Large intestine (tissue), 3 donors: ENCODE data around the gene CELF4. TPM values are rescaled to one million over a fixed set of nuclear protein-coding genes. Genes with fewer than 3 reads are reported as not detected.

Experiments
- DNase-seq, 2 donors: peaks; one replicate each; pipeline versions ENCODE4 v3.0.0 to v3.0.0-alpha.2; 2013
- H3K27ac ChIP-seq: one replicate; pipeline ENCODE4 v1.5.1; 2013; ENCODE audit warnings: low read length
- H3K27me3 ChIP-seq: 2 replicates; pipeline ENCODE4 v1.6.1; 2013; ENCODE audit warnings: low read length; ENCODE audit not compliant: control insufficient read depth, insufficient read depth
- H3K36me3 ChIP-seq: 2 replicates; pipeline ENCODE4 v1.6.1; 2013; ENCODE audit warnings: low read length; ENCODE audit not compliant: control insufficient read depth, insufficient read depth
- H3K4me1 ChIP-seq: one replicate; pipeline ENCODE4 v1.6.1; 2013; ENCODE audit warnings: low read length; ENCODE audit not compliant: control insufficient read depth, insufficient read depth
- H3K4me3 ChIP-seq: one replicate; pipeline ENCODE4 v1.5.1; 2013; ENCODE audit warnings: low read length
- H3K9me3 ChIP-seq: one replicate; pipeline ENCODE4 v1.6.1; 2013; ENCODE audit warnings: mild to moderate bottlenecking, low read depth, low read length, moderate library complexity; ENCODE audit not compliant: control insufficient read depth
- WGBS: methylation state at CpG from one replicate; pipeline ENCODE4 v1.1.5; 2013; ENCODE audit warnings: low lambda C conversion rate; ENCODE audit not compliant: insufficient coverage; 5-methylcytosine and 5-hydroxymethylcytosine counted together
- polyA plus RNA-seq: library from polyadenylated mRNA; unstranded; fragments of 120-200 nt; gene quantifications from one replicate; pipeline ENCODE4 v1.2.1, GENCODE V29; 2013

The CELF4 gene
- polyA plus RNA-seq, 1 donor = 16.2 TPM

DNA sequence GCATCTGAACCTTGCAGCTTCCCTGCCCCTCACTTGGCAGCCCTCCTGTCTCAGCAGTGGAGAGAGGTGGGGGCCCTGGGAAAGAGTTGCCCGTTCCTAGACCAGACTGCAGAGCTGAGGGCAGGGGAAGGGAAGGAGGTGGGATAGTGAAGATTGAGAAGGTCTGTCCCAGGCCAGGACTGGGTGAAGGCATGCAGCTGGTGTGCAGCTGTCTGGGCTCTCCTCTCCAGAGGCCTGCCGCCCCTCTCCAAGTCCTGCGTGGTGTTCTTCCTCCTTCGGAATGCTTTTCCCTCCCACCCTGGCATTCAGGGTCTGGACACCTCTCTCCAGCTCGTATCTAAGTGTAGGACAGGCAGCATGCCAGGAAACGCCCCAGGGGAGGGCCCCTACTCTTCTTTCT lies 323.5 kb downstream of the CELF4 start:
- H3K27me3 ChIP-seq = no peaks in the 10 kb centered on the region
- peaks cover 2% of the 10 kb centered on the region for H3K36me3 ChIP-seq
- WGBS = no CpG with 5 or more reads among the region's 6 CpGs
- DNase-seq = no peak
- H3K4me1 ChIP-seq = no peaks in the 10 kb centered on the region
- no peaks in the 10 kb centered on the region for H3K9me3 ChIP-seq
- H3K27ac ChIP-seq = no peak overlapping the region
- no peak overlapping the region for H3K4me3 ChIP-seq

GRCh38 chr18:37238282-37239108 lies 327.1 kb downstream of the CELF4 start:
- no peaks in the 10 kb centered on the region for H3K36me3 ChIP-seq
- H3K9me3 ChIP-seq = no peaks in the 10 kb centered on the region
- H3K27me3 ChIP-seq = no peaks in the 10 kb centered on the region
- WGBS = 50% methylated on average over 2 of the region's 6 CpGs
- no peak overlapping the region for H3K4me3 ChIP-seq
- DNase-seq = no peak
- H3K4me1 ChIP-seq = no peaks in the 10 kb centered on the region
- no peak overlapping the region for H3K27ac ChIP-seq

GRCh38 chr18:37235583-37235982 lies 330.0 kb downstream of the CELF4 start:
- WGBS = no CpG with 5 or more reads among the region's 2 CpGs
- no peak overlapping the region for H3K27ac ChIP-seq

DNA sequence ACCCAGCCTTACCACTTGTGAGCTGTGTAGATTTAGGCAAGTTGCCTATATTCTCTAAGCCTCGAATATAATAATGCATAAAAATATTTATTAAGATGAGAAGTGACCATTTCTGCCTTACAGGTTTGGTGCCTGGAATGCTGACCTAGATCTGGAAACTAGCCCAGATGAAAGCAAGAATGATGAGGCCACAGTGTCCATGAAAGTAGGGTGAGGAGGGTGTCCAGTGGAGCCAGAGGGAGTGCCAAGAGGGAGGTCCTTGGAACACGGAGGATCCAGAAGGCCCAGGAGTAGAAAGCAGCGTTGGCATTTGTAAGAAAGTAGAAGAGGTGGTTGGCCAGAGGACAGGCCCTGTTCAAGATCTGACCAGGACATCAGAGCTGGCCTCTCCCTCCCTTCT lies 334.3 kb downstream of the CELF4 start:
- 80% methylated on average over 1 of the region's 3 CpGs for WGBS
- Histone ChIP-seq H3K9me3 (no peaks in the 10 kb centered on the region), H3K4me1 (no peaks in the 10 kb centered on the region), H3K36me3 (no peaks in the 10 kb centered on the region), H3K27me3 (no peaks in the 10 kb centered on the region), H3K27ac (no peak overlapping the region), H3K4me3 (no peak overlapping the region)
- DNase-seq = no peak

More at GRCh38 chr18:37235583-37235982, 330.0 kb downstream of the CELF4 start:
- Histone ChIP-seq H3K4me1 (no peaks in the 10 kb centered on the region), H3K4me3 (no peak overlapping the region), H3K36me3 (no peaks in the 10 kb centered on the region), H3K27me3 (no peaks in the 10 kb centered on the region), H3K9me3 (no peaks in the 10 kb centered on the region)
- no peak for DNase-seq

GRCh38 chr18:37230768-37231167 lies 334.8 kb downstream of the CELF4 start:
- H3K27ac ChIP-seq = no peak overlapping the region
- H3K9me3 ChIP-seq = no peaks in the 10 kb centered on the region
- H3K4me3 ChIP-seq = no peak overlapping the region
- DNase-seq = no peak
- no peaks in the 10 kb centered on the region for H3K27me3 ChIP-seq
- no peaks in the 10 kb centered on the region for H3K36me3 ChIP-seq
- 100% methylated on average over 1 of the region's 3 CpGs for WGBS
- no peaks in the 10 kb centered on the region for H3K4me1 ChIP-seq

- no peak for DNase-seq
Measured at GRCh38 chr18:37225279-37225678, 340.3 kb downstream of the CELF4 start.

GRCh38 chr18:37222999-37223378 lies 342.6 kb downstream of the CELF4 start:
- Histone ChIP-seq H3K4me3 (no peak overlapping the region), H3K27ac (no peak overlapping the region), H3K36me3 (peaks cover 3% of the 10 kb centered on the region), H3K9me3 (peaks cover 5% of the 10 kb centered on the region), H3K4me1 (no peaks in the 10 kb centered on the region), H3K27me3 (no peaks in the 10 kb centered on the region)
- no peak for DNase-seq
- WGBS = no CpG with 5 or more reads among the region's 5 CpGs

More at GRCh38 chr18:37225279-37225678, 340.3 kb downstream of the CELF4 start:
- Histone ChIP-seq H3K4me3 (no peak overlapping the region), H3K27ac (no peak overlapping the region), H3K36me3 (peaks cover 3% of the 10 kb centered on the region), H3K4me1 (no peaks in the 10 kb centered on the region), H3K9me3 (no peaks in the 10 kb centered on the region), H3K27me3 (no peaks in the 10 kb centered on the region)
- no CpG with 5 or more reads among the region's 4 CpGs for WGBS

DNA sequence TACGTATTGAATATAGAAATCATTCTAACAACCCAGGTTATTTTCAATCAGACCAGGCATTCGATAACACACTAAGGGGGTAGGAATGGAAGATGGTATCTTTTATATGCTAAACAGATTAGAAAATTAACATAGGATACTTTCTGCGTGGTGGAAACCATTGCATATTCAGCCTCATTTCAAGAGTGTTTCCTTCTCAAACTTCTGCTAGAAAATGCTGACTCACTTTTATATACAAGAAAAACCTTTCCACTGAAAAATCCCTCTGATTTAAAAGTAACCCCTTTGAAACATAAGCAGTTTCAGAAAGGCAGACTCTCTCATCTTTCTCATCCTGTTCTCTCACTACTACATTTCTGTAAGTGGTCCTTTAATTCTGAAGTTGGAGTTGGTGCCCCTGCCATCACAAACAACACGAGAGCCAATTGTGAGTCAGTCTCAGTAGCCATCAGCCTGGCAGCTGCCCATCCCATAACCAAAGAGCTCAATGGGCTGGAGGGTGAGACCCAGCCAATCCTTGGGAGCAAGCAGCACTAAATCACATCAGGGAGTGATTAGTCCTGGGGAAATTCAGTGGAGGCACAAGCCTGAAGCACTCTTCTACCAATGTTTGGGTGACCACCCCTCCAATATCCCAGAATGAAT lies 343.1 kb downstream of the CELF4 start:
- no peaks in the 10 kb centered on the region for H3K27me3 ChIP-seq
- 94% methylated on average over 2 of the region's 4 CpGs for WGBS
- DNase-seq = no peak

GRCh38 chr18:37219257-37219656 lies 346.3 kb downstream of the CELF4 start:
- Histone ChIP-seq H3K36me3 (no peaks in the 10 kb centered on the region), H3K4me3 (no peak overlapping the region), H3K27ac (no peak overlapping the region), H3K4me1 (no peaks in the 10 kb centered on the region), H3K9me3 (peaks cover 5% of the 10 kb centered on the region), H3K27me3 (no peaks in the 10 kb centered on the region)
- no CpG with 5 or more reads among the region's 7 CpGs for WGBS
- no peak for DNase-seq

More for the DNA sequence above, 343.1 kb downstream of the CELF4 start:
- no peak overlapping the region for H3K27ac ChIP-seq
- peaks cover 5% of the 10 kb centered on the region for H3K9me3 ChIP-seq
- no peaks in the 10 kb centered on the region for H3K4me1 ChIP-seq
- no peak overlapping the region for H3K4me3 ChIP-seq
- peaks cover 3% of the 10 kb centered on the region for H3K36me3 ChIP-seq

GRCh38 chr18:37218022-37218590 lies 347.5 kb downstream of the CELF4 start:
- no peak for DNase-seq
- Histone ChIP-seq H3K9me3 (peaks cover 5% of the 10 kb centered on the region), H3K36me3 (no peaks in the 10 kb centered on the region), H3K4me3 (no peak overlapping the region), H3K27me3 (no peaks in the 10 kb centered on the region), H3K27ac (no peak overlapping the region), H3K4me1 (no peaks in the 10 kb centered on the region)
- 33% methylated on average over 1 of the region's 2 CpGs for WGBS
